GM18519 (cell line): Measurements from ENCODE around the gene COL1A2.

Source experiments
- ATAC-seq: cut with Tn5 transposase; IDR thresholded peaks from one replicate; pipeline ENCODE4 v1.9.1; 2021; ENCODE audit warnings: mild to moderate bottlenecking, moderate library complexity; ENCODE audit not compliant: unreplicated experiment, low FRiP score

COL1A2 gene

DNA sequence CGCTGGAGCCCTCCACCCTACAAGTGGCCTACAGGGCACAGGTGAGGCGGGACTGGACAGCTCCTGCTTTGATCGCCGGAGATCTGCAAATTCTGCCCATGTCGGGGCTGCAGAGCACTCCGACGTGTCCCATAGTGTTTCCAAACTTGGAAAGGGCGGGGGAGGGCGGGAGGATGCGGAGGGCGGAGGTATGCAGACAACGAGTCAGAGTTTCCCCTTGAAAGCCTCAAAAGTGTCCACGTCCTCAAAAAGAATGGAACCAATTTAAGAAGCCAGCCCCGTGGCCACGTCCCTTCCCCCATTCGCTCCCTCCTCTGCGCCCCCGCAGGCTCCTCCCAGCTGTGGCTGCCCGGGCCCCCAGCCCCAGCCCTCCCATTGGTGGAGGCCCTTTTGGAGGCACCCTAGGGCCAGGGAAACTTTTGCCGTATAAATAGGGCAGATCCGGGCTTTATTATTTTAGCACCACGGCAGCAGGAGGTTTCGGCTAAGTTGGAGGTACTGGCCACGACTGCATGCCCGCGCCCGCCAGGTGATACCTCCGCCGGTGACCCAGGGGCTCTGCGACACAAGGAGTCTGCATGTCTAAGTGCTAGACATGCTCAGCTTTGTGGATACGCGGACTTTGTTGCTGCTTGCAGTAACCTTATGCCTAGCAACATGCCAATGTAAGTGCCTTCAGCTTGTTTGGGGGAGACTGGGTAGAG, at the start of gene COL1A2:
Gene COL1A2, plus strand, starts transcription at position 459 of the 704 bp plus-strand sequence. Its CDS starts 137 bp downstream, at position 596.
- ATAC-seq: no peak

- no peak for ATAC-seq
These were observed 48.8 kb upstream of the COL1A2 start for GRCh38 chr7:94345907-94346306.

GRCh38 chr7:94348142-94348541, 46.6 kb upstream of the COL1A2 start:
- ATAC-seq: no peak

GRCh38 chr7:94350734-94351133, 44.0 kb upstream of the COL1A2 start:
- ATAC-seq: no peak

- no peak for ATAC-seq
These were observed 43.0 kb upstream of the COL1A2 start for GRCh38 chr7:94351703-94352102.

DNA sequence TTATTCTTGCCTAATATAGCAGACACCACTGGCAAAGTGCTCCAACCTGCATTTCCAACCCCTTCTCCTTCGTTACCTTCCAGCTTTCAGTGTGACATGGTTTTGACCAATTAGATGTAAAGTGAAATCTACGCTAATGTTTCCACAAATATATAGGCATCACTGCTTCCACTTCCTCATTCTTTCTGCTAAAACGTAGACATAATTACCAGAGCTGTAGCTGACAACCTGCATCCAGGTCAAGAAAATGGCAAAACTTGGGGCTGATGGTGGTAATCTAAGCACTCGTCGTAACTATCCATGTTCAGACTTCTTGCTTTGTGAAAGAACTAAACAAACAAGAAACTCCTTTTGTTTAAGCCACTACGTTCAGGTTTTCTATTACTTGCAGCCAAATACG, 41.8 kb upstream of the COL1A2 start:
- no peak for ATAC-seq

- ATAC-seq: no peak
These were observed 39.7 kb upstream of the COL1A2 start for GRCh38 chr7:94354953-94355352.

DNA sequence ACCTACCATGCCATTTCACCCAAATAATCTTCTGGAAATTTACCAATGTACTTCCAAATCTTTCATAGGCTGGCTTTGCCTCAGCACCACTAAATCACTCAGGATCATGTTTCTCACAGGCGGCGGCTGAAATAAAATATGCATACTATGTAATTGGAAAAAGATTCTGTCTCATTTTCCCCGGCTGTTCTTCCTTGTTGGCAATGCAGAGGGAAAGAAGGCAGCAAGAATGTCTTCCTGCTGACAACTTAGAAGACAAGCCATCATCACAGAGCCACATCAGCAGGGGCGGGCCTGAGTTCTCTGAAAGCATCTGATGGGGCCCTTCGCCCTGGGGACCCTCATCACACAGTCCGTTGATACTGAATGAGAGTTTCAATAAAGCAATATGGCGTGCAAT, 39.2 kb upstream of the COL1A2 start:
- ATAC-seq: no peak

DNA sequence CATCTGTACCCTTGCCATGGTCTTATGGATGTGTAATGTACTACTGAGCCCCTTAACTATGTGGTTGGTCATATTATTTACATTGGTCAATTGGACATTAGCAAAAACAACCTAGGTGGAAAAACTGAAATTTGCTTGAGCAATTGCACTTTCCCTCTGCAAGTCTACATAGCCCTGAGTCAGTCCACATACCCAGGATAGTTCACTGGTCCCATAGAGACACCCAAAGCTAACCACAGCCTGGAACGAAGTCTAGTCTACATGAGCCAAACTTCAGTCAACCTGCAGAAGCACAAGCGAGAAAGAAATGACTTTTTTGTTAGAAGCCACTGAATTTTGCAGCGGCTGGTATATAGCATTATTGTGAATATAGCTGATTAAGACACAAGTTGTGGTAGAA, 37.6 kb upstream of the COL1A2 start:
- no peak for ATAC-seq

- ATAC-seq: no peak
These were observed 33.8 kb upstream of the COL1A2 start for GRCh38 chr7:94360926-94361325.

GRCh38 chr7:94362276-94362675, 32.4 kb upstream of the COL1A2 start:
- ATAC-seq: no peak

DNA sequence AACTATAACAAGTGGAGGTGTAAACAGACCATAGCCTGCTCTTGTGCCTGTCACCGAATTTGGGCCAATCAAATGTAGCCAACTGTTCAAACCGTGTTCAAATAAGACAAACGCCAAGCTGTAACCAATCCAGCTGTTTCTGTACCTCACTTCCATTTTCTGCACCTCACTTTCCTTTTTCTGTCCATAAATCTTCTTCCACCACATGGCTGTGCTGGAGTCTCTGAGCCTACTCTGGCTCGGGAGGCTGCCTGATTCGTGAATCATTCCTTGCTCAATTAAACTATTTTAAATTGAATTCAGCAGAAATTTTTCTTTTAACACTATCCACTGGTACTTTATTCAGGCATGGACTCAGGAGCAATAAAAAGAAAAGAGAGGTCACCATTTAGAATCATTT, 29.9 kb upstream of the COL1A2 start:
- no peak for ATAC-seq

GRCh38 chr7:94366163-94366562, 28.5 kb upstream of the COL1A2 start:
- no peak for ATAC-seq

DNA sequence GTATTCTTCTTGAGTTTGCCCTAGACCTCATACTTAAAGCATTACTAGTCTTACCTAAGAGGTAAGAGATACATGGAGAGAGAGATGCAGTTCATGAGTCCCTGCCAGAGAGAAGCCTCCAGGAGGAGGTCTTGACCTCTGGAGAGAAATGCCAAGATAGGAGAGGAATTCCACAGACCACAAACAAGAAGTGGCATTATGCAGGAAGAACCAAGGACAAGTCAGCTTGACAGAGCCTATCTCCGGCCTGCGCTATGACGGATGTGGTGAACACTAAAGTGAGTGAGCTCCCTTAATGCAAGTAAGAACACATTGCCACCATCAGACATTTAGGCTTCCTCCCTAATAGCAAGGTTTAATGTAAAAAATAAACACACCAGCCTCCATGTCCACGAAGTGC, 27.9 kb upstream of the COL1A2 start:
- no peak for ATAC-seq

GRCh38 chr7:94367949-94368348, 26.7 kb upstream of the COL1A2 start:
- no peak for ATAC-seq

GRCh38 chr7:94368371-94368791, 26.3 kb upstream of the COL1A2 start:
- no peak for ATAC-seq

DNA sequence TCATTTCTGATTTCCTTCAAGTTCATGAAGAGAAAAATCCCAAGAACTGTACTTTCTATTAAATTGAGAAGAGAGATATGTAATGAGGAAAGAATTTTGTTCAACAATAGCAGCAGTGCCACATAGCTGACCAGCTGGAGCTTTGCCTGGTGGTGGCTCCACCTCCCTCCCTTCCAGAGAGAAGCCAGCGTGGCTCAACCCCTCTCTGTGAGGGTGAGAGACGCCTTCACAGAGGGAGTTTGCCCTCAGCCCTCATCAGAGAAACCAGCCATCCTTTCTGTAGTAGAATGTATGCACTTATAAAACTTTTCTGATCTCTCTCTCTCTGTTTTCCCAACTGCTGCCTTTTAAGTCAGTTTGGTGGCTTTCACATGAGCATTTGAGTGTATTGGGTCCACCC, 20.5 kb upstream of the COL1A2 start:
- ATAC-seq: no peak

- ATAC-seq: no peak
These were observed 19.8 kb upstream of the COL1A2 start for GRCh38 chr7:94374721-94375566.

DNA sequence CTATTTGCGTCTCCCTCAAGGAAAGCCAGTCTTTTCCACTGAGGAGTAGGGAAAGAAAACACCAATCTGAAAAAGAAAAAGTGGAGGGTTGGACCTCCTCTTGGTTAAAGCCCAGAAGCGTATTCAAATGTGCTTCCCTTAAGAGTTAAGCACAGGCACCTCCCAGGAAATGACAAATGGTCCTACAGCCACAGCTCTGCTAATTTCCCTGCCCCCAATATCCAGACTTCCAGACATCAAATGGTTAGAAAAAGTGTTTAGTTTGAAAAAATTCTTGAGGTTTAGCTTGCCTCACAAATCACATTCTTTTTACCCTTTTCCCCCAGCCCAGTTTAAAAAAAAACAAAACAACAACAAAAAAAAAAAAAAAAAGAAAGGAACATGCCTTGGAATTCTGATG, 19.0 kb upstream of the COL1A2 start:
- no peak for ATAC-seq

DNA sequence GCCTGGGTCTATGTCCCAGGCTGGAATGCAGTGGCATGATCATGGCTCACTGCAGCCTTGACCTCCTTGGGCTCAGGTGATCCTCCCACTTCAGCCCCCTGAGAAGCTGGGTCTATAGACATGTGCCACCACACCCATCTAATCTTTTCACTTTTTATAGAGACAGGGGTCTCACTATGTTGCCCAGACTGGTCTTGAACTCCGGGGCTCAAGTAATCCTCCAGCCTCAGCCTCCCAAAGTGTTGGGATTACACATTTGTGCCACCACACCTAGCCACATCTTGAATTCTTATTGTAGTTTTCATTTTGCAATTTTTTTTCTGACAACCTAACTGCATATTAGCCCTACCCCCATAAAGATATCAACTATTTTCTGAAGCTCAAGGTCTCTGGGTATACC, 18.4 kb upstream of the COL1A2 start:
- no peak for ATAC-seq

- ATAC-seq: no peak
These were observed 16.3 kb upstream of the COL1A2 start for GRCh38 chr7:94378356-94378755.

DNA sequence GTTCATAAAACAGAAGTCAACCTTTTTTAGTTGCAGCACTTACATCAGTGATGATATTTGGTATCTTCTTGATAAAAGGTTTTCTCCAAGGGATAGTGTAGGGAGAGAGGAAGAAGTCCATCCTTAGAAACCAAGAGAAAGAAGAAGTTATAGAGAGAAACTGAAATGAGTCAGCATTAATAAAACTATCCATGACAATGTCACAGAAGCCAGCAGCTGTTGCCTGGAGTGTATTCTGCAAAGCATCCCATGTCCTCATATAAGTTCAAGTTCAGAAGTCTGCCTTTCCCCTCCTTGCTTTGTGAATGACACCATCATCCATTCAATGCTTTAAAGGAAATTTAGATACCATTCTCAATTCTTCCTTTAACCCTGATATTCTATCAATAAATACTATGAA, 14.4 kb upstream of the COL1A2 start:
- ATAC-seq: no peak
